Ishikawa (cell line): ENCODE data around the gene TRIM38.

Experiments
- EP300 ChIP-seq: IDR thresholded peaks from 2 replicates; pipeline ENCODE4 v1.6.1; 2012; ENCODE audit warnings: borderline replicate concordance
- FOXM1 ChIP-seq: IDR thresholded peaks from 2 replicates; pipeline ENCODE4 v1.6.1; 2012; ENCODE audit warnings: low read depth, borderline replicate concordance
- MAX ChIP-seq: IDR thresholded peaks from 2 replicates; pipeline ENCODE4 v1.6.1; 2012
- REST ChIP-seq: IDR thresholded peaks from 2 replicates; pipeline ENCODE4 v1.6.1; 2012; ENCODE audit warnings: low read depth, mild to moderate bottlenecking

DNA sequence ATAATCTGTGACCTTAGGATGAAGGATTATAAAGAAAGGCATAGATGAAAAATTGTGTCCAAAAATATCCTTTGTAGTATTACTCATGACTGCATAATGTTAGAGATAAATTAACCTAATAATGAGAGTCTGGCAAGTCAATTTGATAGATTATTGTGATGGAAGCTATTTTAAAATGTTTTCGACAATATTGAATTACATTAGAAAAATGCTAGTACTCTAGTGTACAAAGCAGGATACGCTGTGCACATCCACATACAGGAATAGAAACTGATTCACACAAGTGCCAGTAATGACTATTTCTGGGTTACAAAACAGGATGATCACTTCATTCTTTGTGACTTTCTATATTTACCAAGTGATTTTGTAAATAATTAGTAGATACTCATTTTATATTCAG lies 35.4 kb upstream of the TRIM38 start:
- TF ChIP-seq REST (no peak), FOXM1 (no peak), MAX (no peak), EP300 (no peak)
